Type B pancreatic cell (in vitro differentiated cells): Measurements from ENCODE around the gene AZIN2. TPM values are rescaled to one million over a fixed set of nuclear protein-coding genes. Genes with fewer than 3 reads are reported as not detected.

Source experiments
- DNase-seq: peaks from one replicate; pipeline ENCODE4 v3.0.0; 2021; ENCODE audit warnings: mixed read lengths; ENCODE audit not compliant: unreplicated experiment; ENCODE audit errors: extremely low spot score
- H3K27ac Mint-ChIP-seq: 2 replicates; pipeline ENCODE4 v1.8.0; 2021; ENCODE audit warnings: mild to moderate bottlenecking, mixed read lengths
- H3K27me3 Mint-ChIP-seq: 2 replicates; pipeline ENCODE4 v1.8.0; 2021; ENCODE audit warnings: mixed read lengths
- H3K36me3 Mint-ChIP-seq: 2 replicates; pipeline ENCODE4 v1.8.0; 2021; ENCODE audit warnings: mixed read lengths
- H3K4me1 Mint-ChIP-seq: one replicate; pipeline ENCODE4 v1.8.0; 2021; ENCODE audit warnings: mixed read lengths; ENCODE audit not compliant: unreplicated experiment
- H3K4me3 Mint-ChIP-seq: 2 replicates; pipeline ENCODE4 v1.8.0; 2021; ENCODE audit warnings: mild to moderate bottlenecking, mixed read lengths
- H3K9me3 Mint-ChIP-seq: 2 replicates; pipeline ENCODE4 v1.8.0; 2021; ENCODE audit warnings: mixed read lengths
- CTCF ChIP-seq: fragments of 200-600 bp; sonication (generic); conservative IDR thresholded peaks from 2 replicates; pipeline ENCODE4 v1.5.0; 2021; ENCODE audit warnings: antibody characterized with exemption, mild to moderate bottlenecking
- total RNA-seq: library from RNA; stranded (reverse); gene quantifications from 2 replicates; pipeline ENCODE4 v1.2.1, GENCODE V29; 2021; ENCODE audit warnings: low replicate concordance

Gene AZIN2
- total RNA-seq, 1 donor from 2014 or later, result 8.9 TPM

GRCh38 chr1:33085332-33085731, 4.4 kb downstream of the AZIN2 start:
- no peak for DNase-seq
- Mint-ChIP-seq H3K9me3 (no peaks in the 10 kb centered on the region), H3K4me1 (peaks cover 7% of the 10 kb centered on the region), H3K27me3 (peaks cover 15% of the 10 kb centered on the region), H3K4me3 (no peak overlapping the region), H3K36me3 (no peaks in the 10 kb centered on the region), H3K27ac (no peak overlapping the region)
- no peak for TF ChIP-seq CTCF

DNA sequence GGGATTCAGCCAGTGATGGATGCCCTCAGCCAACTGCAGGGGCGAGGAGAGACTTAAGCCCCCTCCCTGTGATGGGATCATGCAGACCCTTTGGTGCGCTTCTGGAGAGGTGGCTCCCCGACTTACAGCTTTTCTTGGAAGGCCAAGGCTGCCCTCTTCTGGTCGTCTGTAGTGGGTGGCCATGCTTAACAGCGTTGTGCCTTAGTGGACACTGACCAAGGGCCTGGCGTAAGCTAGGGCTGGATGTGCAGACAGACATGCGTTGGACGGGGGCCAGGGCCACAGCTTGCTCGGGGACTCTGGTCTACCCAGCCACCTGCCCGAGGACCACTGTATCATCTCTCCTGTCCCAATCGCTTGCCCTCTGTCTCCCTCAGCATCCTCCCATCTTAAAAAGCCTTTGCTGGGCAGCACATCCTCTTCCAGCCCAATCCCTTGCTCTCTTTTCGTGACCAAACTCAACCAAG, 5.5 kb downstream of the AZIN2 start:
- H3K9me3 Mint-ChIP-seq, result no peaks in the 10 kb centered on the region
- H3K27ac Mint-ChIP-seq, result no peak overlapping the region
- no peak for DNase-seq
- H3K27me3 Mint-ChIP-seq, result peaks cover 15% of the 10 kb centered on the region
- H3K36me3 Mint-ChIP-seq, result no peaks in the 10 kb centered on the region
- H3K4me3 Mint-ChIP-seq, result no peak overlapping the region
- peaks cover 5% of the 10 kb centered on the region for H3K4me1 Mint-ChIP-seq
- peak; percentile 83 for TF ChIP-seq CTCF

DNA sequence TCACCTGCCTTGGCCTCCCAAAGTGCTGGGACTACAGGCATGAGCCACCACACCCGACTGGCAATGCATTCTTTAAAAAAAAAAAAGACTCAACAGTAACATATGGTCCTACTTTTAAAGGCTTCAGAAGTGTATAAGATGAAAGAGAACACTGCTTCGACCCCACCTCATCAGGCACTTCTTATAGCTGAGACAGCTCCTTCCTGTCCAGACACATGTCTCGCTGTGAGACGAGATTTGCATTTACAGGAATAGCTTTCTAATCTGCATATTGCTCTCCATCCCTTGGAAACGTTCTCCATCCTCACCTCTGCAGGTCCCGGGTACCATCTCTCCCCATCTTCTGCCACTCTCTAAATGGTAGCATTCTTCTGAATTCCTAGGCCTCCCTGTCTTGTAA, 6.7 kb downstream of the AZIN2 start:
- H3K9me3 Mint-ChIP-seq, result no peaks in the 10 kb centered on the region
- peaks cover 10% of the 10 kb centered on the region for H3K27me3 Mint-ChIP-seq
- DNase-seq, result peak; percentile 15
- no peak overlapping the region for H3K4me3 Mint-ChIP-seq
- H3K4me1 Mint-ChIP-seq, result peaks cover 2% of the 10 kb centered on the region
- no peaks in the 10 kb centered on the region for H3K36me3 Mint-ChIP-seq
- no peak for TF ChIP-seq CTCF
- no peak overlapping the region for H3K27ac Mint-ChIP-seq

- Mint-ChIP-seq H3K27me3 (peaks cover 3% of the 10 kb centered on the region), H3K9me3 (no peaks in the 10 kb centered on the region), H3K4me3 (no peak overlapping the region), H3K4me1 (no peaks in the 10 kb centered on the region), H3K36me3 (no peaks in the 10 kb centered on the region), H3K27ac (no peak overlapping the region)
- TF ChIP-seq CTCF, result no peak
- peak; percentile 43 for DNase-seq
Observed at GRCh38 chr1:33088119-33088906, 7.4 kb downstream of the AZIN2 start.

- Mint-ChIP-seq H3K4me3 (no peak overlapping the region), H3K27ac (no peak overlapping the region), H3K9me3 (no peaks in the 10 kb centered on the region), H3K36me3 (no peaks in the 10 kb centered on the region), H3K27me3 (no peaks in the 10 kb centered on the region), H3K4me1 (no peaks in the 10 kb centered on the region)
- no peak for DNase-seq
- TF ChIP-seq CTCF, result no peak
Observed at GRCh38 chr1:33089457-33089856, 8.5 kb downstream of the AZIN2 start.
